Measurements from ENCODE around the gene GNB1. TPM values are rescaled to one million over a fixed set of nuclear protein-coding genes. Genes with fewer than 3 reads are reported as not detected.

GNB1 gene
- total and polyA plus RNA-seq, 7 donors, result 32.3 to 100 (median 70.1) TPM

GRCh38 chr1:1883092-1883873, 7.6 kb downstream of the GNB1 start:
- ATAC-seq (peak in 1 of 4 donors; percentile 34), DNase-seq (no peak)
- H3K4me3 ChIP-seq, result no peak overlapping the region
- intact Hi-C loops (cut with DNase I), result no loop called here
- peaks cover 56% of the 10 kb centered on the region for H3K4me1 ChIP-seq
- no peaks in the 10 kb centered on the region for H3K9me3 ChIP-seq
- WGBS, 3 donors, result 32 to 48% (median 44%) methylated on average over 4 of the region's 4 CpGs
- no peak for TF ChIP-seq CTCF (IDR thresholded peaks at IDR 0.05)
- H3K36me3 ChIP-seq (ENCODE audit: insufficient read depth in 1 of 2, low read depth in 1 of 2), result no peaks in the 10 kb centered on the region
- H3K27ac ChIP-seq, result no peak overlapping the region
- no peaks in the 10 kb centered on the region for H3K27me3 ChIP-seq (ENCODE audit: insufficient read depth in 3 of 3, low read length in 2 of 3)

GRCh38 chr1:1881727-1882126, 9.2 kb downstream of the GNB1 start:
- H3K27me3 ChIP-seq (ENCODE audit: insufficient read depth in 3 of 3, low read length in 2 of 3), result no peaks in the 10 kb centered on the region
- H3K4me3 ChIP-seq, result no peak overlapping the region
- intact Hi-C loops (cut with DNase I), result no loop called here
- H3K36me3 ChIP-seq (ENCODE audit: insufficient read depth in 1 of 2, low read depth in 1 of 2), result no peaks in the 10 kb centered on the region
- H3K4me1 ChIP-seq, result peaks cover 53% of the 10 kb centered on the region
- DNase-seq (peak in 1 of 2 donors; percentile 18), ATAC-seq (peak in 1 of 4 donors; percentile 13)
- WGBS, 3 donors, result 71 to 81% (median 76%) methylated on average over 6 of the region's 6 CpGs
- H3K27ac ChIP-seq, result no peak overlapping the region
- H3K9me3 ChIP-seq, result no peaks in the 10 kb centered on the region
- no peak for TF ChIP-seq CTCF (IDR thresholded peaks at IDR 0.05)

- Histone ChIP-seq H3K4me3 (no peak overlapping the region), H3K27ac (no peak overlapping the region), H3K4me1 (peaks cover 56% of the 10 kb centered on the region), H3K27me3 (ENCODE audit: insufficient read depth in 3 of 3, low read length in 2 of 3) (no peaks in the 10 kb centered on the region), H3K36me3 (ENCODE audit: insufficient read depth in 1 of 2, low read depth in 1 of 2) (peaks cover 2 to 8% of the 10 kb centered on the region in 2 donors), H3K9me3 (no peaks in the 10 kb centered on the region)
- intact Hi-C loops (cut with DNase I), result no loop called here
- peak in 1 of 2 donors; percentile 6 for DNase-seq
- WGBS, 3 donors, result 62 to 70% (median 63%) methylated on average over 13 of the region's 13 CpGs
- TF ChIP-seq CTCF (IDR thresholded peaks at IDR 0.05), result no peak
- no peak for ATAC-seq
Observed at GRCh38 chr1:1880617-1881312, 10.1 kb downstream of the GNB1 start.

- H3K27ac ChIP-seq, result no peak overlapping the region
- H3K36me3 ChIP-seq (ENCODE audit: insufficient read depth in 1 of 2, low read depth in 1 of 2), result peaks cover 2 to 9% of the 10 kb centered on the region in 2 donors
- H3K9me3 ChIP-seq, result no peaks in the 10 kb centered on the region
- TF ChIP-seq CTCF (IDR thresholded peaks at IDR 0.05), result no peak
- WGBS, 3 donors, result 95 to 96% (median 95%) methylated on average over 5 of the region's 5 CpGs
- no peak overlapping the region for H3K4me3 ChIP-seq
- H3K4me1 ChIP-seq, result peaks cover 55% of the 10 kb centered on the region
- intact Hi-C loops (cut with DNase I), result no loop called here
- no peaks in the 10 kb centered on the region for H3K27me3 ChIP-seq (ENCODE audit: insufficient read depth in 3 of 3, low read length in 2 of 3)
- ATAC-seq (no peak), DNase-seq (peak in 1 of 2 donors; percentile 8)
Observed at GRCh38 chr1:1879942-1880341, 10.9 kb downstream of the GNB1 start.
